Measurements from ENCODE around the gene SLC35F4.
"Not testable (repeated sequence)": the region's sequence is repeated elsewhere in the genome, so short reads cannot be mapped to it uniquely, and the experiment has no call there.

SLC35F4 gene

GRCh38 chr14:57712698-57713097, 153.2 kb downstream of the SLC35F4 start:
- DNase-seq, result no peak

- DNase-seq, result no peak
Observed at GRCh38 chr14:57712102-57712501, 153.8 kb downstream of the SLC35F4 start.

GRCh38 chr14:57709909-57710308, 156.0 kb downstream of the SLC35F4 start:
- no peak for DNase-seq

- DNase-seq, result not testable (repeated sequence)
Observed at GRCh38 chr14:57709086-57709485, 156.8 kb downstream of the SLC35F4 start.

GRCh38 chr14:57707219-57707618, 158.7 kb downstream of the SLC35F4 start:
- DNase-seq, result no peak

- no peak for DNase-seq
Observed at GRCh38 chr14:57704763-57705162, 161.1 kb downstream of the SLC35F4 start.

GRCh38 chr14:57699947-57700346, 165.9 kb downstream of the SLC35F4 start:
- no peak for DNase-seq

GRCh38 chr14:57692671-57693070, 173.2 kb downstream of the SLC35F4 start:
- no peak for DNase-seq

GRCh38 chr14:57687416-57687815, 178.5 kb downstream of the SLC35F4 start:
- no peak for DNase-seq

GRCh38 chr14:57686304-57686703, 179.6 kb downstream of the SLC35F4 start:
- no peak for DNase-seq

- no peak for DNase-seq
Observed at GRCh38 chr14:57671021-57671420, 194.9 kb downstream of the SLC35F4 start.

- DNase-seq, result no peak
Observed at GRCh38 chr14:57660208-57660607, 205.7 kb downstream of the SLC35F4 start.

- peak; percentile 57 for DNase-seq
Observed at GRCh38 chr14:57659052-57659451, 206.8 kb downstream of the SLC35F4 start.

GRCh38 chr14:57657487-57657886, 208.4 kb downstream of the SLC35F4 start:
- DNase-seq, result no peak

GRCh38 chr14:57656853-57657252, 209.0 kb downstream of the SLC35F4 start:
- no peak for DNase-seq

GRCh38 chr14:57652769-57653168, 213.1 kb downstream of the SLC35F4 start:
- no peak for DNase-seq

- DNase-seq, result no peak
Observed at GRCh38 chr14:57641776-57642175, 224.1 kb downstream of the SLC35F4 start.

- DNase-seq, result no peak
Observed at GRCh38 chr14:57640036-57640435, 225.9 kb downstream of the SLC35F4 start.

GRCh38 chr14:57637901-57638300, 228.0 kb downstream of the SLC35F4 start:
- DNase-seq, result no peak

GRCh38 chr14:57634335-57634734, 231.6 kb downstream of the SLC35F4 start:
- DNase-seq, result no peak

GRCh38 chr14:57632649-57633048, 233.2 kb downstream of the SLC35F4 start:
- DNase-seq, result no peak

- no peak for DNase-seq
Observed at GRCh38 chr14:57617510-57617909, 248.4 kb downstream of the SLC35F4 start.

GRCh38 chr14:57612946-57613345, 252.9 kb downstream of the SLC35F4 start:
- DNase-seq, result no peak

GRCh38 chr14:57611555-57612075, 254.3 kb downstream of the SLC35F4 start:
- no peak for DNase-seq

- no peak for DNase-seq
Observed at GRCh38 chr14:57610631-57611030, 255.3 kb downstream of the SLC35F4 start.

Data from NCI-H1436 (cell line).